ENCODE measurements around the gene ADRA1B. TPM values are rescaled to one million over a fixed set of nuclear protein-coding genes. Genes with fewer than 3 reads are reported as not detected.

ADRA1B gene
- total and polyA plus RNA-seq, 2 donors (not counting 3 experiments of a cell fraction or from before 2014, with no cell fraction given): 0.77 TPM; not detected in 1

GRCh38 chr5:160008877-160009590 lies 92.8 kb downstream of the ADRA1B start, which contains the start of gene TTC1:
Gene TTC1 (plus strand): TSS chr5:160009139. CDS start chr5:160010529, 1,390 bp downstream.
- Histone ChIP-seq H3K27ac (ENCODE audit: insufficient read depth, low read depth, low read length) (peak within 1 kb of the TSS; percentile 89), H3K27me3 (ENCODE audit: control insufficient read depth in 2 of 2, insufficient read depth in 2 of 2, low read length in 2 of 2) (peaks cover 0 to 3% of the 10 kb centered on the region in 2 experiments), H3K4me3 (replicated peaks in 1 of 3; ENCODE audit: insufficient read depth in 1 of 3, low read depth in 1 of 3, low read length in 3 of 3) (peak within 1 kb of the TSS; percentile 62 to 97 (median 93)), H3K9ac (replicated peaks; ENCODE audit: extremely low read depth, insufficient read depth, low read length) (peak within 1 kb of the TSS; percentile 97), H3K9me1 (replicated peaks; ENCODE audit: control insufficient read depth, extremely low read depth, insufficient read depth, low read length) (no peaks in the 10 kb centered on the region), H3K9me3 (replicated peaks; ENCODE audit: control insufficient read depth, insufficient read depth, low read length) (no peaks in the 10 kb centered on the region), H2AFZ (ENCODE audit: low read depth, low read length) (peak within 1 kb of the TSS; percentile 38), H4K20me1 (replicated peaks; ENCODE audit: control insufficient read depth, extremely low read depth, insufficient read depth, low read length) (no peaks in the 10 kb centered on the region), H3K4me2 (ENCODE audit: insufficient read depth, low read length) (peak within 1 kb of the TSS; percentile 93), H3K4me1 (ENCODE audit: control insufficient read depth, extremely low read depth, insufficient read depth, low read length) (peaks cover 13% of the 10 kb centered on the region), H3K79me2 (ENCODE audit: control insufficient read depth, insufficient read depth, low read length) (peaks cover 25% of the 10 kb centered on the region), H3K36me3 (ENCODE audit: control insufficient read depth in 2 of 2, extremely low read depth in 1 of 2, insufficient read depth in 2 of 2, low read length in 2 of 2) (no peaks in the 10 kb centered on the region)
- BruUV-seq (replicated peaks): TSS peak; percentile 75
- dilution Hi-C loops (cut with MboI; ENCODE audit: extremely low pct_ligation_motif_present, low sequenced_read_pairs): no loop called here
- TF ChIP-seq EZH2 (IDR thresholded peaks at IDR 0.05; ENCODE audit: borderline replicate concordance, low read depth, low read length, severe bottlenecking): no peak
- no peak for TF ChIP-seq MYC (IDR thresholded peaks at IDR 0.05; ENCODE audit: low read depth, low read length)
- no peak for TF ChIP-seq MAX (IDR thresholded peaks at IDR 0.05; ENCODE audit: insufficient read depth, insufficient read length)
- no peak for TF ChIP-seq FOS (IDR thresholded peaks at IDR 0.05; ENCODE audit: borderline replicate concordance, insufficient read depth, low read length)
- TF ChIP-seq JUN (IDR thresholded peaks at IDR 0.05; ENCODE audit: borderline replicate concordance, insufficient read depth, insufficient read length, low read depth): peak; percentile 96
- peak; percentile 95 for TF ChIP-seq POLR2A (IDR thresholded peaks at IDR 0.05; ENCODE audit: low read depth, low read length)
- TF ChIP-seq POLR2AphosphoS5 (IDR thresholded peaks at IDR 0.05; ENCODE audit: insufficient read depth, low read depth, low read length): peak; percentile 92
- TF ChIP-seq GATA2 (IDR thresholded peaks at IDR 0.05; ENCODE audit: insufficient read depth, insufficient read length, low read depth, low read length): no peak
- no peak for TF ChIP-seq CTCF (IDR thresholded peaks at IDR 0.05; ENCODE audit: extremely low read depth in 1 of 2, insufficient read depth in 1 of 2, low read depth in 1 of 2, low read length in 2 of 2)
- CTCF ChIA-PET: interaction anchor here (0.9 to 1.5 kb wide), 7 partner anchors 12 to 852 kb away, joined by 3 to 14 read pairs (median 4); no protein-coding TSS in a partner anchor
- POLR2A ChIA-PET: interaction anchor here (0.5 to 1.4 kb wide), 2 partner anchors 110 to 209 kb away, joined by 3 read pairs; partner anchors contain the start of gene PWWP2A
- peak; percentile 98 for DNase-seq (ENCODE audit: low read depth, low spot score)
- peak; percentile 100 for FAIRE-seq
- intact Hi-C loops (cut with micrococcal nuclease): loop anchor here (1.0 to 10.0 kb wide), 2 partner anchors 110 to 834 kb away; partner anchors contain the start of gene PWWP2A
